IMR-90 (cell line): ENCODE data around the gene CYP21A2. TPM values are rescaled to one million over a fixed set of nuclear protein-coding genes. Genes with fewer than 3 reads are reported as not detected.
"Not testable (repeated sequence)": the region's sequence is repeated elsewhere in the genome, so short reads cannot be mapped to it uniquely, and the experiment has no call there.

Experiments
- ATAC-seq: fragments of 200-7000 bp; cut with Tn5 transposase; 2 replicates; pipeline ENCODE4 v1.9.1; 2020; ENCODE audit warnings: low read depth, mild to moderate bottlenecking, moderate library complexity
- BruUV-seq: library from RNA; stranded (reverse); fragments of 400-500 nt; replicated peaks from 2 replicates; lab custom pipeline; 2021; lab: Mats Ljungman, UMichigan
- CTCF ChIA-PET: fragments of 300-600 bp; formaldehyde crosslinking; extraction: SDS; loops from one replicate; lab custom pipeline; 2021; ENCODE audit warnings: antibody characterized with exemption; lab: Yijun Ruan, JAX
- POLR2A ChIA-PET: fragments of 300-600 bp; sonication (Branson Sonifier 250); formaldehyde crosslinking; loops from one replicate; lab custom pipeline; 2022; ENCODE audit warnings: antibody characterized with exemption; ENCODE audit not compliant: unreplicated experiment; lab: Charles Lee
- DNase-seq: peaks from one replicate; pipeline ENCODE4 v3.0.0; 2013
- H2AFZ ChIP-seq: replicated peaks from 2 replicates; pipeline ENCODE3; 2013; ENCODE audit warnings: low read length, mild to moderate bottlenecking; ENCODE audit not compliant: poor library complexity
- H2AK5ac ChIP-seq: 2 replicates; pipeline ENCODE4 v1.6.1; 2013; ENCODE audit warnings: low read depth, low read length, inconsistent platforms
- H2AK9ac ChIP-seq: replicated peaks from 2 replicates; pipeline ENCODE3; 2013; ENCODE audit warnings: mild to moderate bottlenecking, low read depth, low read length, moderate library complexity; ENCODE audit not compliant: poor library complexity
- H2BK120ac ChIP-seq: 2 replicates; pipeline ENCODE4 v1.6.1; 2013; ENCODE audit warnings: low read depth, low read length, inconsistent platforms
- H2BK15ac ChIP-seq: 3 replicates; pipeline ENCODE4 v1.6.1; 2013; ENCODE audit warnings: low read depth, low read length, inconsistent platforms
- H2BK20ac ChIP-seq: 2 replicates; pipeline ENCODE4 v1.6.1; 2013; ENCODE audit warnings: low read depth, mild to moderate bottlenecking, inconsistent platforms, low read length, moderate library complexity
- H2BK5ac ChIP-seq: 2 replicates; pipeline ENCODE4 v1.6.1; 2013; ENCODE audit warnings: mild to moderate bottlenecking, low read depth, low read length, inconsistent platforms; ENCODE audit not compliant: poor library complexity, severe bottlenecking
- H3K14ac ChIP-seq: replicated peaks from 2 replicates; pipeline ENCODE4 v1.6.1; 2013; ENCODE audit warnings: low read depth, low read length, inconsistent platforms
- H3K18ac ChIP-seq: 2 replicates; pipeline ENCODE4 v1.6.1; 2013; ENCODE audit warnings: low read depth, low read length, control low read depth
- H3K23ac ChIP-seq: 2 replicates; pipeline ENCODE4 v1.6.1; 2013; ENCODE audit warnings: low read depth, low read length, inconsistent platforms
- H3K27ac ChIP-seq: 2 replicates; pipeline ENCODE4 v1.5.1; 2013; ENCODE audit warnings: mild to moderate bottlenecking, control low read depth, low read length; ENCODE audit not compliant: insufficient read depth
- H3K27me3 ChIP-seq: 2 replicates; pipeline ENCODE4 v1.6.1; 2013; ENCODE audit warnings: low read length; ENCODE audit not compliant: control insufficient read depth, insufficient read depth
- H3K36me3 ChIP-seq: 2 replicates; pipeline ENCODE4 v1.6.1; 2013; ENCODE audit warnings: low read length, mixed read lengths; ENCODE audit not compliant: control insufficient read depth, insufficient read depth
- H3K4ac ChIP-seq: 2 replicates; pipeline ENCODE4 v1.6.1; 2013; ENCODE audit warnings: low read depth, low read length, inconsistent platforms
- H3K4me1 ChIP-seq: 2 replicates; pipeline ENCODE4 v1.6.1; 2013; ENCODE audit warnings: low read length, mixed read lengths; ENCODE audit not compliant: control insufficient read depth, insufficient read depth
- H3K4me2 ChIP-seq: 2 replicates; pipeline ENCODE4 v1.6.1; 2013; ENCODE audit warnings: low read depth, mild to moderate bottlenecking, control low read depth, low read length, moderate library complexity
- H3K4me3 ChIP-seq: 2 replicates; pipeline ENCODE4 v1.5.1; 2013; ENCODE audit warnings: low read depth, mild to moderate bottlenecking, control low read depth, low read length, moderate library complexity; ENCODE audit not compliant: insufficient read depth
- H3K56ac ChIP-seq: 2 replicates; pipeline ENCODE4 v1.6.1; 2013; ENCODE audit warnings: low read length, inconsistent platforms; ENCODE audit not compliant: insufficient read depth; ENCODE audit errors: extremely low read depth
- H3K79me1 ChIP-seq, 2 experiments: 2 replicates each; pipeline ENCODE4 v1.6.1; 2013; ENCODE audit warnings: low read length in 2 of 2, inconsistent platforms in 1 of 2, low read depth in 1 of 2
- H3K9ac ChIP-seq: 2 replicates; pipeline ENCODE4 v1.6.1; 2013; ENCODE audit warnings: low read depth, low read length, control low read depth
- H3K9me1 ChIP-seq: 2 replicates; pipeline ENCODE4 v1.6.1; 2013; ENCODE audit warnings: low read length, inconsistent platforms; ENCODE audit not compliant: insufficient read depth
- H3K9me3 ChIP-seq: 2 replicates; pipeline ENCODE4 v1.6.1; 2013; ENCODE audit warnings: low read length; ENCODE audit not compliant: control insufficient read depth, insufficient read depth
- H4K20me1 ChIP-seq: 2 replicates; pipeline ENCODE4 v1.6.1; 2013; ENCODE audit warnings: low read length, inconsistent platforms; ENCODE audit not compliant: insufficient read depth
- H4K5ac ChIP-seq: 2 replicates; pipeline ENCODE4 v1.6.1; 2013; ENCODE audit warnings: mild to moderate bottlenecking, low read depth, low read length, control low read depth
- H4K8ac ChIP-seq, 2 experiments: 2 replicates each; pipeline ENCODE4 v1.6.1; 2013; ENCODE audit warnings: low read depth in 2 of 2, low read length in 2 of 2, control low read depth in 1 of 2, inconsistent platforms in 1 of 2
- H4K91ac ChIP-seq: 2 replicates; pipeline ENCODE4 v1.6.1; 2013; ENCODE audit warnings: low read depth, low read length, inconsistent platforms; ENCODE audit not compliant: insufficient read depth
- WGBS, 2 experiments: methylation state at CpG; one replicate each; pipeline versions ENCODE4 v1.1.5 to v1.1.7; 2013; ENCODE audit warnings: missing lambda C conversion rate in 2 of 2; ENCODE audit not compliant: insufficient read length in 1 of 2; ENCODE audit errors: extremely low coverage in 2 of 2; 5-methylcytosine and 5-hydroxymethylcytosine counted together
- dilution Hi-C: fragments of 300-500 bp; cut with HindIII; formaldehyde crosslinking; loops from one replicate; pipeline ENCODE4 v1.14.3; 2018; ENCODE audit warnings: low sequenced_read_pairs; ENCODE audit not compliant: unreplicated experiment
- in situ Hi-C: fragments of 300-500 bp; cut with MboI; formaldehyde crosslinking; loops from 3 replicates; pipeline ENCODE4 v1.14.3; 2019; ENCODE audit warnings: low sequenced_read_pairs, inconsistent platforms, mixed read lengths
- intact Hi-C: fragments of 100-400 bp; cut with micrococcal nuclease; formaldehyde crosslinking; loops from 2 replicates; pipeline ENCODE4 v1.10.0; 2022
- polyA plus RNA-seq, 3 experiments: library from polyadenylated mRNA; depleted of rRNA; stranded (reverse); fragments of >200 nt; gene quantifications; 2 replicates each; pipeline ENCODE4 v1.2.3, GENCODE V29; 2012; ENCODE audit warnings: low replicate concordance in 1 of 3
- total RNA-seq: library from RNA; depleted of rRNA; stranded (reverse); fragments of >200 nt; gene quantifications from 2 replicates; pipeline ENCODE4 v1.2.3, GENCODE V29; 2012

CYP21A2 gene
- total and polyA plus RNA-seq, 2 of the 4 experiments (the other 2 are of a cell fraction): 0.03 TPM; not detected in 1

DNA sequence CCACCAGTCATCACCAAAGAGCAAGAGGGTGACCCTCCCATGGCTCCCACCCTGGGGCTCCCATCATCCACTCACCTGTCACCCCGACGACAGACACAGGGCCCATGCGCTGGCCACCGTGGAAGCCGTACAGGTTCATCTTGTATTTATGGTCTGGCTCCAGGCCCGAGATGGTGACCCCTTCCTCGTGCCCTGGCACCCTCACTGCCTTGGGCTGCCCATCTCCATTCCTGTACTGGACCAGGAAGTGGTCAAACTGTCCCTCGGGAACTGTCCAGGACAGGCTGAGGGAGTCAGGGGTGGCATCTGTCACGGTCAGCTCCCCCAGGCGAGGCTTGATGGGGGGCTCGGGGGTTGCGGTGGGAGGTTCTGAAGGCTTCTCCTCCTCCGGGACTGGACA, 30.1 kb downstream of the CYP21A2 start:
- H4K91ac ChIP-seq, H4K8ac ChIP-seq, H3K4ac ChIP-seq, H2BK15ac ChIP-seq, H3K18ac ChIP-seq, H2AK5ac ChIP-seq, H4K5ac ChIP-seq, H3K4me3 ChIP-seq, ATAC-seq, POLR2A ChIA-PET, CTCF ChIA-PET, H3K9me1 ChIP-seq, H2AK9ac ChIP-seq, dilution Hi-C loops, H2BK5ac ChIP-seq, in situ Hi-C loops, H2AFZ ChIP-seq, H2BK120ac ChIP-seq, H4K20me1 ChIP-seq, H3K14ac ChIP-seq, DNase-seq, H3K9me3 ChIP-seq, H3K4me1 ChIP-seq, H3K56ac ChIP-seq, H3K4me2 ChIP-seq, H3K79me1 ChIP-seq, H3K27ac ChIP-seq, H2BK20ac ChIP-seq, H3K36me3 ChIP-seq, H3K23ac ChIP-seq, intact Hi-C loops, H3K9ac ChIP-seq: not testable (repeated sequence)
- BruUV-seq: TSS peak; percentile 68
- H3K27me3 ChIP-seq: peaks cover 17% of the 10 kb centered on the region
- WGBS, 2 experiments: 100% methylated on average over 3 of the region's 13 CpGs; no CpG with 5 or more reads in 1 of the 2 experiments
